SK-N-MC (cell line): ENCODE results near the gene ZCCHC24.

Experiments used
- EZH2 ChIP-seq: fragments of 200-600 bp; sonication (generic); IDR thresholded peaks from one replicate; pipeline ENCODE4 v1.6.1; 2017; ENCODE audit warnings: antibody characterized with exemption
- POLR2AphosphoS5 ChIP-seq: IDR thresholded peaks from 2 replicates; pipeline ENCODE4 v1.6.1; 2012; ENCODE audit warnings: mild to moderate bottlenecking, low read depth, low read length, borderline replicate concordance

GRCh38 chr10:79409726-79410085, 35.7 kb downstream of the ZCCHC24 start:
- TF ChIP-seq POLR2AphosphoS5: no peak
- no peak for TF ChIP-seq EZH2
